Heart right ventricle (tissue), 16 donors: ENCODE results near the gene TFEB. TPM values are rescaled to one million over a fixed set of nuclear protein-coding genes. Genes with fewer than 3 reads are reported as not detected.

Experiments
- ATAC-seq, 8 donors: fragments of 200-7000 bp; cut with Tn5 transposase; one replicate each; pipeline ENCODE4 v1.9.1; 2020; ENCODE audit warnings: mild to moderate bottlenecking in 8 of 8, moderate library complexity in 8 of 8, moderate number of reproducible peaks in 1 of 8
- DNase-seq, 2 donors: peaks; one replicate each; pipeline ENCODE4 v3.0.0-alpha.2; 2020
- H3K27ac ChIP-seq, 10 donors: fragments of 200-600 bp; sonication (generic) in 2 of 10; one replicate each; pipeline versions ENCODE4 v1.5.0 to v1.8.0; 2020 to 2022; ENCODE audit warnings: mild to moderate bottlenecking in 3 of 10
- H3K27me3 ChIP-seq, 7 donors: fragments of 200-600 bp; one replicate each; pipeline ENCODE4 v1.8.0; 2021 to 2022; ENCODE audit warnings: mild to moderate bottlenecking in 2 of 7
- H3K36me3 ChIP-seq, 9 donors: fragments of 200-600 bp; sonication (generic) in 1 of 9; one replicate each; pipeline versions ENCODE4 v1.5.0 to v1.8.0; 2020 to 2022; ENCODE audit warnings: mild to moderate bottlenecking in 2 of 9
- H3K4me1 ChIP-seq, 9 donors: fragments of 200-600 bp; sonication (generic) in 1 of 9; one replicate each; pipeline versions ENCODE4 v1.5.0 to v1.8.0; 2020 to 2022; ENCODE audit warnings: mild to moderate bottlenecking in 4 of 9
- H3K4me3 ChIP-seq, 10 donors: fragments of 200-600 bp; sonication (generic) in 2 of 10; one replicate each; pipeline versions ENCODE4 v1.5.0 to v1.8.0; 2020 to 2022; ENCODE audit warnings: mild to moderate bottlenecking in 7 of 10, moderate library complexity in 2 of 10
- H3K9me3 ChIP-seq, 11 donors: fragments of 200-600 bp in 10 of 11; sonication (generic) in 2 of 11; one replicate each; pipeline versions ENCODE4 v1.5.0 to v1.8.0; 2013 to 2022; ENCODE audit warnings: mild to moderate bottlenecking in 2 of 11, control low read depth in 1 of 11, moderate library complexity in 1 of 11
- CTCF ChIP-seq, 9 donors: fragments of 200-600 bp; sonication (generic) in 2 of 9; IDR thresholded peaks; one replicate each; pipeline versions ENCODE4 v1.5.0 to v1.8.0; 2021 to 2022; ENCODE audit warnings: antibody characterized with exemption in 9 of 9, mild to moderate bottlenecking in 5 of 9, moderate library complexity in 1 of 9
- WGBS, 2 donors: extraction: QIAGEN DNeasy Blood & Tissue Kit; methylation state at CpG; one replicate each; pipeline ENCODE4 v1.1.7; 2013; ENCODE audit warnings: inconsistent platforms in 1 of 2; 5-methylcytosine and 5-hydroxymethylcytosine counted together
- intact Hi-C, 10 donors: fragments of 100-400 bp; cut with DNase I; formaldehyde crosslinking; loops; one replicate each; pipeline versions ENCODE4 v1.11.1 to v1.14.2; 2022
- polyA plus RNA-seq, 2 donors: library from polyadenylated mRNA; stranded (reverse); fragments of 200-250 nt; gene quantifications; one replicate each; pipeline ENCODE4 v1.2.3, GENCODE V29; 2013
- total RNA-seq, 10 donors: library from RNA; stranded (reverse); fragmentation: NEBNext Ultra II Directional in 3 of 10; extraction: Animal tissue kit (Norgen Biotek cat#: 25700) in 3 of 10; gene quantifications; one replicate each; pipeline versions ENCODE4 v1.2.1 to v1.2.4, GENCODE V29; 2021 to 2023
- donor health status: Arrhythmogenic right ventricular cardiomyopathy.
- donor health status: ischemic (EF 13 %, LVEDD 7.1; RV severe dilation, severe dysfunction).
- donor health status: healthy with polysubstance abuse.
- donor health status: DM: no; HTN: yes; CAD: no.
- donor health status: DM: no; HTN: no; CAD: no.
- donor health status: ischemic (EF 25% LVEDD 6.9; RV normal size, moderate dysfunction).
- donor health status: ischemic (EF 25% LVEDD 5.7; RV mildly dilated, moderate dysfunction).
- donor health status: healthy.
- donor health status: DM: yes; HTN: yes; CAD: no.
- donor health status: Ischemic cardiomyopathy.
- donor health status: ischemic (EF 35%, LVEDD 5.7; RV mildly dilated, moderate dysfunction).
- donor health status: nonischemic (EF 11% LVEDD 7.7; RV severe dilation, severe dysfunction).
- donor health status: DM: yes; HTN: yes; CAD: no.
- donor health status: PGD.
- donor health status: ischemic (EF 29% LVEDD 5.4; RV normal size, mild dysfunction).
- donor health status: nonischemic (EF 23%, LVEDD 6.1; RV moderate dilation, normal function).

Gene TFEB
- total and polyA plus RNA-seq, 12 donors: 29.2 to 52.3 (median 39.6) TPM

- no peaks in the 10 kb centered on the region for H3K9me3 ChIP-seq
- H3K4me1 ChIP-seq: no peaks in the 10 kb centered on the region
- no peaks in the 10 kb centered on the region for H3K27me3 ChIP-seq
- 89 to 93% methylated on average over 6 of the region's 6 CpGs for WGBS, 2 donors
- DNase-seq: no peak
- no peak overlapping the region for H3K4me3 ChIP-seq
- intact Hi-C loops: no loop called here
- ATAC-seq: no peak
- no peak for TF ChIP-seq CTCF (IDR thresholded peaks at IDR 0.05)
- H3K27ac ChIP-seq: no peak overlapping the region
- H3K36me3 ChIP-seq: no peaks in the 10 kb centered on the region
Observed at GRCh38 chr6:41743406-41744235, 8.2 kb upstream of the TFEB start.

- no peak for ATAC-seq
- no peaks in the 10 kb centered on the region for H3K27me3 ChIP-seq
- no peak overlapping the region for H3K4me3 ChIP-seq
- no peaks in the 10 kb centered on the region for H3K36me3 ChIP-seq
- no peak for DNase-seq
- intact Hi-C loops: no loop called here
- 86 to 88% methylated on average over 20 of the region's 20 CpGs for WGBS, 2 donors
- no peaks in the 10 kb centered on the region for H3K4me1 ChIP-seq
- no peak overlapping the region for H3K27ac ChIP-seq
- H3K9me3 ChIP-seq: no peaks in the 10 kb centered on the region
- TF ChIP-seq CTCF (IDR thresholded peaks at IDR 0.05): no peak
Observed at GRCh38 chr6:41741625-41742490, 6.5 kb upstream of the TFEB start.

GRCh38 chr6:41740366-41741162, 5.2 kb upstream of the TFEB start:
- ATAC-seq (no peak), DNase-seq (no peak)
- Histone ChIP-seq H3K4me1 (peaks cover 0 to 8% (median 5%) of the 10 kb centered on the region in 9 donors), H3K36me3 (no peaks in the 10 kb centered on the region), H3K4me3 (no peak overlapping the region), H3K27ac (no peak overlapping the region), H3K9me3 (no peaks in the 10 kb centered on the region), H3K27me3 (no peaks in the 10 kb centered on the region)
- TF ChIP-seq CTCF (IDR thresholded peaks at IDR 0.05): no peak
- 83 to 86% methylated on average over 13 of the region's 13 CpGs for WGBS, 2 donors
- intact Hi-C loops: no loop called here

- intact Hi-C loops: loop anchor here in 4 of 10 donors (5.0 kb wide), 2 partner anchors 38 to 43 kb away; partner anchors contain the start of genes FRS3 (in 3 of the 4) and PRICKLE4 (in 1 of the 4)
- H3K9me3 ChIP-seq: no peaks in the 10 kb centered on the region
- TF ChIP-seq CTCF (IDR thresholded peaks at IDR 0.05): no peak
- no peak overlapping the region for H3K27ac ChIP-seq
- no peak for ATAC-seq
- H3K4me3 ChIP-seq: no peak overlapping the region
- no peak for DNase-seq
- peaks cover 0 to 9% (median 6%) of the 10 kb centered on the region in 9 donors for H3K4me1 ChIP-seq
- no peaks in the 10 kb centered on the region for H3K27me3 ChIP-seq
- no peaks in the 10 kb centered on the region for H3K36me3 ChIP-seq
- WGBS, 2 donors: 66 to 75% methylated on average over 4 of the region's 4 CpGs
Observed at GRCh38 chr6:41739041-41739440, 3.6 kb upstream of the TFEB start.
